WTC11 (cell line): ENCODE measurements around the gene PDZD2.

Source experiments
- CREB1 ChIP-seq: sonication (generic); formaldehyde crosslinking; IDR thresholded peaks from 2 replicates; pipeline ENCODE4 v1.8.0; 2023; ENCODE audit warnings: mild to moderate bottlenecking, missing genetic modification reagents
- CREM ChIP-seq: sonication (generic); formaldehyde crosslinking; IDR thresholded peaks from 2 replicates; pipeline ENCODE4 v1.8.1; 2022; ENCODE audit warnings: mild to moderate bottlenecking, missing genetic modification reagents, moderate library complexity
- ELF4 ChIP-seq: sonication (generic); formaldehyde crosslinking; IDR thresholded peaks from 2 replicates; pipeline ENCODE4 v1.8.1; 2022; ENCODE audit warnings: low read depth, mild to moderate bottlenecking, moderate library complexity, missing genetic modification reagents
- EMX1 ChIP-seq: fragments of 250-450 bp; sonication (Bioruptor Pico); IDR thresholded peaks from 2 replicates; pipeline ENCODE4 v1.8.0; 2021; ENCODE audit warnings: mild to moderate bottlenecking
- ESRRA ChIP-seq: sonication (generic); formaldehyde crosslinking; IDR thresholded peaks from 2 replicates; pipeline ENCODE4 v1.8.1; 2022; ENCODE audit warnings: mild to moderate bottlenecking, missing genetic modification reagents, borderline replicate concordance
- MLX ChIP-seq: sonication (generic); formaldehyde crosslinking; IDR thresholded peaks from 2 replicates; pipeline ENCODE4 v1.8.1; 2023; ENCODE audit warnings: mild to moderate bottlenecking, missing genetic modification reagents, moderate library complexity
- NR3C1 ChIP-seq: sonication (generic); formaldehyde crosslinking; conservative IDR thresholded peaks from 2 replicates; pipeline ENCODE4 v1.8.1; 2023; ENCODE audit warnings: low read depth, mild to moderate bottlenecking, missing genetic modification reagents
- SMAD4 ChIP-seq: sonication (generic); formaldehyde crosslinking; IDR thresholded peaks from 2 replicates; pipeline ENCODE4 v1.8.0; 2022; ENCODE audit warnings: mild to moderate bottlenecking, missing genetic modification reagents
- SP1 ChIP-seq: sonication (generic); formaldehyde crosslinking; conservative IDR thresholded peaks from 2 replicates; pipeline ENCODE4 v1.8.1; 2022; ENCODE audit warnings: missing genetic modification reagents
- ZBTB43 ChIP-seq: sonication (generic); formaldehyde crosslinking; IDR thresholded peaks from 2 replicates; pipeline ENCODE4 v1.8.1; 2023; ENCODE audit warnings: mild to moderate bottlenecking, missing genetic modification reagents
- TF ChIP-seq, protein P1 (sequence below): fragments of 200-600 bp; IDR thresholded peaks from 2 replicates; pipeline ENCODE4 v1.8.0; 2022; ENCODE audit warnings: antibody characterized with exemption
- TF ChIP-seq, protein P2 (sequence below): fragments of 250-450 bp; sonication (Bioruptor Pico); IDR thresholded peaks from 2 replicates; pipeline ENCODE4 v1.8.0; 2021; ENCODE audit warnings: mild to moderate bottlenecking
- TF ChIP-seq, protein P3 (sequence below): sonication (generic); formaldehyde crosslinking; IDR thresholded peaks from 2 replicates; pipeline ENCODE4 v1.8.0; 2022; ENCODE audit warnings: mild to moderate bottlenecking, missing genetic modification reagents
- TF ChIP-seq, protein P4 (sequence below): sonication (generic); formaldehyde crosslinking; IDR thresholded peaks from 2 replicates; pipeline ENCODE4 v1.8.1; 2023; ENCODE audit warnings: mild to moderate bottlenecking, missing genetic modification reagents, moderate library complexity

GRCh38 chr5:31617867-31618266 lies 21.1 kb upstream of the PDZD2 start:
- TF ChIP-seq ESRRA: no peak
- TF ChIP-seq, protein P1, sequence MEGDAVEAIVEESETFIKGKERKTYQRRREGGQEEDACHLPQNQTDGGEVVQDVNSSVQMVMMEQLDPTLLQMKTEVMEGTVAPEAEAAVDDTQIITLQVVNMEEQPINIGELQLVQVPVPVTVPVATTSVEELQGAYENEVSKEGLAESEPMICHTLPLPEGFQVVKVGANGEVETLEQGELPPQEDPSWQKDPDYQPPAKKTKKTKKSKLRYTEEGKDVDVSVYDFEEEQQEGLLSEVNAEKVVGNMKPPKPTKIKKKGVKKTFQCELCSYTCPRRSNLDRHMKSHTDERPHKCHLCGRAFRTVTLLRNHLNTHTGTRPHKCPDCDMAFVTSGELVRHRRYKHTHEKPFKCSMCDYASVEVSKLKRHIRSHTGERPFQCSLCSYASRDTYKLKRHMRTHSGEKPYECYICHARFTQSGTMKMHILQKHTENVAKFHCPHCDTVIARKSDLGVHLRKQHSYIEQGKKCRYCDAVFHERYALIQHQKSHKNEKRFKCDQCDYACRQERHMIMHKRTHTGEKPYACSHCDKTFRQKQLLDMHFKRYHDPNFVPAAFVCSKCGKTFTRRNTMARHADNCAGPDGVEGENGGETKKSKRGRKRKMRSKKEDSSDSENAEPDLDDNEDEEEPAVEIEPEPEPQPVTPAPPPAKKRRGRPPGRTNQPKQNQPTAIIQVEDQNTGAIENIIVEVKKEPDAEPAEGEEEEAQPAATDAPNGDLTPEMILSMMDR: no peak
- TF ChIP-seq SMAD4 (CRISPR knock-in tag): no peak
- TF ChIP-seq, protein P2, sequence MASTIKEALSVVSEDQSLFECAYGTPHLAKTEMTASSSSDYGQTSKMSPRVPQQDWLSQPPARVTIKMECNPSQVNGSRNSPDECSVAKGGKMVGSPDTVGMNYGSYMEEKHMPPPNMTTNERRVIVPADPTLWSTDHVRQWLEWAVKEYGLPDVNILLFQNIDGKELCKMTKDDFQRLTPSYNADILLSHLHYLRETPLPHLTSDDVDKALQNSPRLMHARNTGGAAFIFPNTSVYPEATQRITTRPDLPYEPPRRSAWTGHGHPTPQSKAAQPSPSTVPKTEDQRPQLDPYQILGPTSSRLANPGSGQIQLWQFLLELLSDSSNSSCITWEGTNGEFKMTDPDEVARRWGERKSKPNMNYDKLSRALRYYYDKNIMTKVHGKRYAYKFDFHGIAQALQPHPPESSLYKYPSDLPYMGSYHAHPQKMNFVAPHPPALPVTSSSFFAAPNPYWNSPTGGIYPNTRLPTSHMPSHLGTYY (CRISPR knock-in tag): no peak
- TF ChIP-seq, protein P3, sequence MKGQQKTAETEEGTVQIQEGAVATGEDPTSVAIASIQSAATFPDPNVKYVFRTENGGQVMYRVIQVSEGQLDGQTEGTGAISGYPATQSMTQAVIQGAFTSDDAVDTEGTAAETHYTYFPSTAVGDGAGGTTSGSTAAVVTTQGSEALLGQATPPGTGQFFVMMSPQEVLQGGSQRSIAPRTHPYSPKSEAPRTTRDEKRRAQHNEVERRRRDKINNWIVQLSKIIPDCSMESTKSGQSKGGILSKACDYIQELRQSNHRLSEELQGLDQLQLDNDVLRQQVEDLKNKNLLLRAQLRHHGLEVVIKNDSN (CRISPR knock-in tag): no peak
- TF ChIP-seq NR3C1 (CRISPR knock-in tag): no peak
- no peak for TF ChIP-seq MLX (CRISPR knock-in tag)
- TF ChIP-seq ELF4: no peak
- TF ChIP-seq, protein P4, sequence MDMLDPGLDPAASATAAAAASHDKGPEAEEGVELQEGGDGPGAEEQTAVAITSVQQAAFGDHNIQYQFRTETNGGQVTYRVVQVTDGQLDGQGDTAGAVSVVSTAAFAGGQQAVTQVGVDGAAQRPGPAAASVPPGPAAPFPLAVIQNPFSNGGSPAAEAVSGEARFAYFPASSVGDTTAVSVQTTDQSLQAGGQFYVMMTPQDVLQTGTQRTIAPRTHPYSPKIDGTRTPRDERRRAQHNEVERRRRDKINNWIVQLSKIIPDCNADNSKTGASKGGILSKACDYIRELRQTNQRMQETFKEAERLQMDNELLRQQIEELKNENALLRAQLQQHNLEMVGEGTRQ (CRISPR knock-in tag): no peak
- TF ChIP-seq CREB1 (CRISPR knock-in tag): no peak
- no peak for TF ChIP-seq CREM (CRISPR knock-in tag)
- TF ChIP-seq EMX1 (CRISPR knock-in tag): no peak
- TF ChIP-seq SP1 (CRISPR knock-in tag): no peak
- TF ChIP-seq ZBTB43 (CRISPR knock-in tag): no peak
